Measurements from ENCODE around the gene TMX2.

Gene TMX2

DNA sequence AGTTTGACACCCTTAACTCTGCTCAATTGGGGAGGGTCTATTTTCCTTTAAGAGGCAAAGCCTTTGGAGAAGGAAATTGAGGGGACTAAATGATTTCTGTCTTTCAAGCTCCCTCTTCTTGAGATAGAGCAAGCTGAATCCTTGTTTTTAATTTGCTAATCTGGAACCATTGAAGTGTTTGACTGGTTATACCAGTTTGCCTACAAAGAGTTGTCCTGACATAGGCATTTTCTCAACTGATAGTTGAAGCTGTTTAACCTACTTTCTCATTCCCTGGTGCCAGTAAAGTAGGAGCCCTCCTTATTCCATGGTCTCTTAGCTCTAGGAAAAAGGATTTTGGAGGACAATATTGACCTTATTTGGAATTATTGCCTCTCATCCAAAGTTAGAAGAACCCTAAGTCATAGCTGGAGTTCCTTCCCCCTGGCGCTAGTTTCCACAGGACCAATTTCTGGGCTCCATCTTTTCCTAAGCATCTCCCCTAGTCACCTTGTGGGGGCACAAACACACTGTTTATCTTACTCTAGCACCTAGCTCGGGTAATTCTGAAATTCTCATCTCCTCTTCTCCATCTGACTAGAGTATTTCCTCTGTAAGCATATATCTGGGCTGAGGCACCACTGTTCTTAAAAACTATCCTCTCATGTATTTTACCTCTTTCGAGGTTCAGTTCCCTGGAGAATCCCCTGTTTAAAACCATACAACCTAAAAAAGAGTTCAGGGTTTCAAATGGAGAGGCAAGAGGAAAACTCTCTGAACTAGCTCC is 37.0 kb upstream of the TMX2 start:
- TF ChIP-seq EP300 (IDR thresholded peaks at IDR 0.05; ENCODE audit: borderline replicate concordance): no peak

DNA sequence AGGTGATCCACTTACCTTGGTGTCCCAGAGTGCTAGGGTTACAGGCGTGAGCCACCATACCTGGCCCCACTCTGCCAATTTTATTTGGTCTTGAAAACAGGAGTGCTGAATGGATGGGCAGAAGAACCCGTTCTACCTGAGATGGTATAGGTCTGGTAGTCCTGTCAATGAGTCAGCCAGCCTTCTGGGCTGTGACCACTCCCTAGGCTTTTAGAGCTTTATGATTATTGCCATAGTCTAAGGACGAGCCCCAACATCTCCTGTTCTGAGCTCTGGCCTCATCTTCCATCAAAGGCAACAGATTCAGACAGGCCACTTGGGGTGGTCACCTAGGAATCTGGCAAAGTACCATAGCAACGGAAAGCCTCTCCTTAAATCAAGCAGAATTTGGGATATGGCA is 33.0 kb upstream of the TMX2 start:
- TF ChIP-seq TEAD4 (IDR thresholded peaks at IDR 0.05): no peak
- no peak for TF ChIP-seq CEBPB (IDR thresholded peaks at IDR 0.05)
- TF ChIP-seq NFIC (IDR thresholded peaks at IDR 0.05): no peak
- no peak for TF ChIP-seq ZBTB7A (IDR thresholded peaks at IDR 0.05; ENCODE audit: low read depth)
- TF ChIP-seq, protein P1, sequence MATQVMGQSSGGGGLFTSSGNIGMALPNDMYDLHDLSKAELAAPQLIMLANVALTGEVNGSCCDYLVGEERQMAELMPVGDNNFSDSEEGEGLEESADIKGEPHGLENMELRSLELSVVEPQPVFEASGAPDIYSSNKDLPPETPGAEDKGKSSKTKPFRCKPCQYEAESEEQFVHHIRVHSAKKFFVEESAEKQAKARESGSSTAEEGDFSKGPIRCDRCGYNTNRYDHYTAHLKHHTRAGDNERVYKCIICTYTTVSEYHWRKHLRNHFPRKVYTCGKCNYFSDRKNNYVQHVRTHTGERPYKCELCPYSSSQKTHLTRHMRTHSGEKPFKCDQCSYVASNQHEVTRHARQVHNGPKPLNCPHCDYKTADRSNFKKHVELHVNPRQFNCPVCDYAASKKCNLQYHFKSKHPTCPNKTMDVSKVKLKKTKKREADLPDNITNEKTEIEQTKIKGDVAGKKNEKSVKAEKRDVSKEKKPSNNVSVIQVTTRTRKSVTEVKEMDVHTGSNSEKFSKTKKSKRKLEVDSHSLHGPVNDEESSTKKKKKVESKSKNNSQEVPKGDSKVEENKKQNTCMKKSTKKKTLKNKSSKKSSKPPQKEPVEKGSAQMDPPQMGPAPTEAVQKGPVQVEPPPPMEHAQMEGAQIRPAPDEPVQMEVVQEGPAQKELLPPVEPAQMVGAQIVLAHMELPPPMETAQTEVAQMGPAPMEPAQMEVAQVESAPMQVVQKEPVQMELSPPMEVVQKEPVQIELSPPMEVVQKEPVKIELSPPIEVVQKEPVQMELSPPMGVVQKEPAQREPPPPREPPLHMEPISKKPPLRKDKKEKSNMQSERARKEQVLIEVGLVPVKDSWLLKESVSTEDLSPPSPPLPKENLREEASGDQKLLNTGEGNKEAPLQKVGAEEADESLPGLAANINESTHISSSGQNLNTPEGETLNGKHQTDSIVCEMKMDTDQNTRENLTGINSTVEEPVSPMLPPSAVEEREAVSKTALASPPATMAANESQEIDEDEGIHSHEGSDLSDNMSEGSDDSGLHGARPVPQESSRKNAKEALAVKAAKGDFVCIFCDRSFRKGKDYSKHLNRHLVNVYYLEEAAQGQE (IDR thresholded peaks at IDR 0.05; ENCODE audit: low read depth): no peak
- no peak for TF ChIP-seq RAD21 (IDR thresholded peaks at IDR 0.05; ENCODE audit: low read depth)
- TF ChIP-seq MAX (IDR thresholded peaks at IDR 0.05): no peak
- no peak for TF ChIP-seq TCF12 (IDR thresholded peaks at IDR 0.05; ENCODE audit: low read depth)
- no peak for TF ChIP-seq YY1 (IDR thresholded peaks at IDR 0.05; ENCODE audit: low read depth)
- TF ChIP-seq EGR1 (IDR thresholded peaks at IDR 0.05): no peak
- no peak for TF ChIP-seq EP300 (IDR thresholded peaks at IDR 0.05; ENCODE audit: borderline replicate concordance)
- TF ChIP-seq FOXM1 (IDR thresholded peaks at IDR 0.05; ENCODE audit: borderline replicate concordance, low read depth): no peak
- no peak for TF ChIP-seq USF1 (IDR thresholded peaks at IDR 0.05)
- TF ChIP-seq TAF1 (IDR thresholded peaks at IDR 0.05; ENCODE audit: low read depth): no peak
- TF ChIP-seq CREB1 (IDR thresholded peaks at IDR 0.05; ENCODE audit: low read depth): no peak

GRCh38 chr11:57680552-57680874 is 31.9 kb upstream of the TMX2 start:
- TF ChIP-seq USF1 (IDR thresholded peaks at IDR 0.05) (no peak), NFIC (IDR thresholded peaks at IDR 0.05) (no peak), CEBPB (IDR thresholded peaks at IDR 0.05) (no peak)

- no peak for TF ChIP-seq TAF1 (IDR thresholded peaks at IDR 0.05; ENCODE audit: low read depth)
- no peak for TF ChIP-seq CEBPB (IDR thresholded peaks at IDR 0.05)
- TF ChIP-seq MAX (IDR thresholded peaks at IDR 0.05): no peak
- TF ChIP-seq, protein P1 (IDR thresholded peaks at IDR 0.05; ENCODE audit: low read depth): no peak
- TF ChIP-seq TEAD4 (IDR thresholded peaks at IDR 0.05): no peak
- no peak for TF ChIP-seq NFIC (IDR thresholded peaks at IDR 0.05)
Observed at GRCh38 chr11:57681168-57681567, 31.2 kb upstream of the TMX2 start.

DNA sequence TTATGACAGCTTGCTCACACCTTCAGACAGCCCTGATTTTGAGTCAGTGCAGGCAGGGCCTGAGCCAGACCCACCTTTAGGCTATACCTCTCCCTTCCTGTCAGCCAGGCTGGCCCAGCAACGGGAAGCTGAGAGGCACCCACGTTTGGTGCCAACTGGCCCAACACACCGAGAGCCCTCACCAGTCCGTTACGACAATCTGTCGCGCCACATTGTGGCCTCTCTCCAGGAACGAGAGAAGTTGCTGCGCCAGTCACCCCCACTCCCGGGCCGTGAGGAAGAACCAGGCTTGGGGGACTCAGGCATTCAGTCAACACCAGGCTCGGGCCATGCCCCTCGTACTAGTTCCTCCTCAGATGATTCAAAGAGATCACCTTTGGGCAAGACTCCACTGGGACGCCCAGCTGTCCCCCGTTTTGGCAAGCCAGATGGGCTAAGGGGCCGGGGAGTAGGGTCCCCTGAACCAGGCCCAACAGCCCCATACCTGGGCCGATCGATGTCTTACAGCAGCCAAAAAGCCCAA is 13.5 kb upstream of the TMX2 start:
- TF ChIP-seq YY1 (IDR thresholded peaks at IDR 0.05; ENCODE audit: low read depth) (no peak), MAX (IDR thresholded peaks at IDR 0.05) (no peak)

DNA sequence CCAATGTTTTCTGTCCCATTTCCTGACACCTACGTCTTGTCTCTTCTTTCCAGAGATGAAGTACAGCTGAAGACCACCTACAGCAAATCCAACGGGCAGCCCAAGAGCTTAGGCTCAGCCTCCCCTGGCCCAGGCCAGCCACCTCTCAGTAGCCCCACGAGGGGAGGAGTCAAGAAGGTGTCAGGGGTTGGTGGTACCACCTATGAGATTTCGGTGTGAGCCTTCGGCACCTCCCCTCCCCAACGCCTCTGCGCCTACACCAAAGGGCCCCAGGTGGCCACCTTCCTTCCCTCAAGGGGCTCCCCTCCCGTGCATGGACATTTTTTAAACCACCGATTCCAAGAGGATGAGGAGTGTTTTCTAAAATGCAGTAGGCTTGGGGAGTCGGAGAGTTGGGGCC is 12.6 kb upstream of the TMX2 start:
- TF ChIP-seq YY1 (IDR thresholded peaks at IDR 0.05; ENCODE audit: low read depth) (no peak), RAD21 (IDR thresholded peaks at IDR 0.05; ENCODE audit: low read depth) (no peak), CREB1 (IDR thresholded peaks at IDR 0.05; ENCODE audit: low read depth) (no peak), TEAD4 (IDR thresholded peaks at IDR 0.05) (no peak), EP300 (IDR thresholded peaks at IDR 0.05; ENCODE audit: borderline replicate concordance) (no peak), NFIC (IDR thresholded peaks at IDR 0.05) (no peak), EGR1 (IDR thresholded peaks at IDR 0.05) (no peak), USF1 (IDR thresholded peaks at IDR 0.05) (no peak), CEBPB (IDR thresholded peaks at IDR 0.05) (no peak), TCF12 (IDR thresholded peaks at IDR 0.05; ENCODE audit: low read depth) (no peak), TAF1 (IDR thresholded peaks at IDR 0.05; ENCODE audit: low read depth) (no peak), FOXM1 (IDR thresholded peaks at IDR 0.05; ENCODE audit: borderline replicate concordance, low read depth) (no peak), ZBTB7A (IDR thresholded peaks at IDR 0.05; ENCODE audit: low read depth) (no peak), MAX (IDR thresholded peaks at IDR 0.05) (no peak)
- TF ChIP-seq, protein P1 (IDR thresholded peaks at IDR 0.05; ENCODE audit: low read depth): no peak

Data from Ishikawa (cell line).